ENCODE results near the gene PTTG1IP. TPM values are rescaled to one million over a fixed set of nuclear protein-coding genes. Genes with fewer than 3 reads are reported as not detected.

PTTG1IP gene
- total and polyA plus RNA-seq, 2 of the 13 experiments (the other 11 are each of a cell fraction or from before 2014, with no cell fraction given), result 161 to 700 TPM

DNA sequence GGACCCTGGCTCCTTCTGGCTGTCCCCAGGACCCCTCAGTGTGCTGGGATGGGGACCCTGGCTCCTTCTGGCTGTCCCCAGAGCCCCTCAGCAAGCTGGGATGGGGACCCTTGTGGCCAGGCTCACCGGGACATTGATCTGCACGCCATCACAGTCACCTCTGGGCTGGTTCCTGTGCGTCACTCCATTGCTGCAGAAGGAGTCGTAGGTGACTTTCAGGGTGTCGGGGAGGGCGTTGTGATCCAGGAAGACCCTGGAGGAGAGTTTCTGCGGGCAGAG is 19.7 kb upstream of the PTTG1IP start:
- CTCF ChIA-PET (ENCODE audit: low intra/inter-chr PET ratio, low total read pairs), result interaction anchor here (1.2 to 1.5 kb wide), 3 partner anchors 17 to 40 kb away, joined by 3 to 8 read pairs (median 6); no protein-coding TSS in a partner anchor
- intact Hi-C loops (cut with micrococcal nuclease; ENCODE audit: unreplicated experiment), result loop anchor here (5.0 kb wide), 1 partner anchor 91 kb away; the partner anchor contains the start of gene UBE2G2
- WGBS (ENCODE audit: low lambda C conversion rate), result 95% methylated on average over 3 of the region's 7 CpGs

DNA sequence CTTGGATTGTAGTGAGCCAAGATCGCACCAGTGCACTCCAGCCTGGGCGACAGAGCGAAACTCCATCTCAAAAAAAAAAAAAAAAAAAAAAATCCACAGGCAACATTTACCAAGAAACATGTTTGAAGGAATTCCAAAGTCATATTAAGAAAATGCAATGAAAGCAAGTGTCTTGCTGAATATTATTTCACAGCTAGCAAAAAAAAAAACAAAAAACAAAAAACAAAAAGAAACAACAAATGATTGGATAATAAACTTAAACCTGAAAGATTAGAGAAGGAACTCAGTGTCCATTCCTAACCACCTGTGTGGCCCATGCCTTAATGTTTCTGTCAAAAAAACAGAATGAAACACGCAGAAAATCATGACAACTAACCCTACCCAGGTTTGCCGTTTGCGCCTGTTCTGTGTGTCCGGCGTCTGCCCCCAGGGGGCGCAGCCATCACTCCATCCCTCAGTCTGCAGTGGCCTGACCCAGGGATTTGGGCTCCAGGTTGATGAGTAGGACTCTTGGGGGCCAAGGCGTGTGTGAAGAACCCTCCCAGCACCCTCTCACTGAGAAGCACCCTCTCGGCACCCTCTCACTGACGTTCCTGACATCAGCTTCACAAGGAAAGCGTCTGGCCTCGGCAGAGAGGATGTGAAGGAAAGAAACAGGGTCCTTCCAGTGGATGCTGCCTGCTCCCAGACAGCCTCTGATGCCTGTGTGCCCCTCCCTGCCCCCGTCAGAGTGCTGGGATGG is 19.2 kb upstream of the PTTG1IP start:
- no peak overlapping the region for H2AFZ ChIP-seq (ENCODE audit: low read length)
- FAIRE-seq, result peak; percentile 64
- no peak overlapping the region for H3K4me2 ChIP-seq (ENCODE audit: low read depth, low read length)
- CTCF ChIA-PET (ENCODE audit: low intra/inter-chr PET ratio, low total read pairs), result interaction anchor here (1.2 to 1.5 kb wide), 3 partner anchors 17 to 40 kb away, joined by 3 to 8 read pairs (median 6); no protein-coding TSS in a partner anchor
- 38% methylated on average over 9 of the region's 15 CpGs for WGBS (ENCODE audit: low lambda C conversion rate)
- H3K27me3 ChIP-seq (ENCODE audit: control insufficient read depth in 1 of 2, insufficient read depth in 2 of 2, low read length in 2 of 2), result peaks cover 3 to 7% of the 10 kb centered on the region in 2 experiments; a peak in 2 of 5 replicates
- POLR2A ChIA-PET, result interaction anchor here (0.9 kb wide), 1 partner anchor 20 kb away, joined by 3 read pairs; no protein-coding TSS in a partner anchor
- no peaks in the 10 kb centered on the region for H3K9me3 ChIP-seq (ENCODE audit: low read length)
- no peak overlapping the region for H3K9ac ChIP-seq (ENCODE audit: insufficient read depth, low read depth, low read length)
- H3K36me3 ChIP-seq (replicated peaks in 1 of 2; ENCODE audit: control insufficient read depth in 1 of 2, insufficient read depth in 2 of 2, low read length in 2 of 2), result no peaks in the 10 kb centered on the region
- DNase-seq (ENCODE audit: low spot score), result no peak
- no peak overlapping the region for H3K27ac ChIP-seq (ENCODE audit: extremely low read length, insufficient read depth, low read length)
- H3K79me2 ChIP-seq (ENCODE audit: insufficient read depth, low read length), result no peaks in the 10 kb centered on the region
- intact Hi-C loops (cut with micrococcal nuclease; ENCODE audit: unreplicated experiment), result loop anchor here (1.0 to 5.0 kb wide), 2 partner anchors 15 to 90 kb away; partner anchors contain the start of gene UBE2G2
- no TSS peak for BruUV-seq (replicated peaks)
- no peak overlapping the region for H3K4me3 ChIP-seq (replicated peaks in 1 of 3; ENCODE audit: insufficient read depth in 1 of 3, low read depth in 2 of 3, low read length in 3 of 3)
- H3K4me1 ChIP-seq (ENCODE audit: insufficient read depth, low read length), result peaks cover 74% of the 10 kb centered on the region
- ATAC-seq, result peak; percentile 67
- in situ Hi-C loops (cut with HindIII; ENCODE audit: extremely low pct_ligation_motif_present, low pct_unique_long_range_greater_than_20kb), result no loop called here
- no peaks in the 10 kb centered on the region for H4K20me1 ChIP-seq (ENCODE audit: insufficient read depth, low read length)
- TF ChIP-seq IRF2 (CRISPR knock-in tag; IDR thresholded peaks at IDR 0.05) (no peak), MAFG (CRISPR knock-in tag; IDR thresholded peaks at IDR 0.05) (no peak), SMC3 (IDR thresholded peaks at IDR 0.05; ENCODE audit: low read length) (peak; percentile 52), GATAD1 (CRISPR knock-in tag; IDR thresholded peaks at IDR 0.05) (0 out of 2 replicates have a peak, but pooled peaks have one; percentile 27), ZNF260 (CRISPR knock-in tag; IDR thresholded peaks at IDR 0.05; ENCODE audit: borderline replicate concordance, low read depth) (no peak), YEATS2 (CRISPR knock-in tag; IDR thresholded peaks at IDR 0.05; ENCODE audit: borderline replicate concordance) (peak; percentile 34; the same call in 1 of the 2 replicates), ZNF572 (CRISPR knock-in tag; IDR thresholded peaks at IDR 0.05) (0 out of 2 replicates have a peak, but pooled peaks have one; percentile 21)
- TF ChIP-seq, protein P1, sequence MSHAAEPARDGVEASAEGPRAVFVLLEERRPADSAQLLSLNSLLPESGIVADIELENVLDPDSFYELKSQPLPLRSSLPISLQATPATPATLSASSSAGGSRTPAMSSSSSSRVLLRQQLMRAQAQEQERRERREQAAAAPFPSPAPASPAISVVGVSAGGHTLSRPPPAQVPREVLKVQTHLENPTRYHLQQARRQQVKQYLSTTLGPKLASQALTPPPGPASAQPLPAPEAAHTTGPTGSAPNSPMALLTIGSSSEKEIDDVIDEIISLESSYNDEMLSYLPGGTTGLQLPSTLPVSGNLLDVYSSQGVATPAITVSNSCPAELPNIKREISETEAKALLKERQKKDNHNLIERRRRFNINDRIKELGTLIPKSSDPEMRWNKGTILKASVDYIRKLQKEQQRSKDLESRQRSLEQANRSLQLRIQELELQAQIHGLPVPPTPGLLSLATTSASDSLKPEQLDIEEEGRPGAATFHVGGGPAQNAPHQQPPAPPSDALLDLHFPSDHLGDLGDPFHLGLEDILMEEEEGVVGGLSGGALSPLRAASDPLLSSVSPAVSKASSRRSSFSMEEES (CRISPR knock-in tag; IDR thresholded peaks at IDR 0.05), result no peak

More for the DNA sequence above, 19.7 kb upstream of the PTTG1IP start:
- H3K4me2 ChIP-seq (ENCODE audit: low read depth, low read length), result no peak overlapping the region
- no peak for DNase-seq (ENCODE audit: low spot score)
- POLR2A ChIA-PET, result interaction anchor here (0.6 kb wide), 1 partner anchor 34 kb away, joined by 3 read pairs; no protein-coding TSS in a partner anchor
- no peaks in the 10 kb centered on the region for H3K79me2 ChIP-seq (ENCODE audit: insufficient read depth, low read length)
- H4K20me1 ChIP-seq (ENCODE audit: insufficient read depth, low read length), result no peaks in the 10 kb centered on the region
- no peak overlapping the region for H2AFZ ChIP-seq (ENCODE audit: low read length)
- no peaks in the 10 kb centered on the region for H3K36me3 ChIP-seq (replicated peaks in 1 of 2; ENCODE audit: control insufficient read depth in 1 of 2, insufficient read depth in 2 of 2, low read length in 2 of 2)
- TF ChIP-seq NONO (IDR thresholded peaks at IDR 0.05) (no peak), NONO (CRISPR knock-in tag; conservative IDR thresholded peaks at IDR 0.05) (0 out of 2 replicates have a peak, but pooled peaks have one; percentile 45), BRD4 (CRISPR knock-in tag; IDR thresholded peaks at IDR 0.05) (no peak), KDM2A (CRISPR knock-in tag; IDR thresholded peaks at IDR 0.05; ENCODE audit: borderline replicate concordance, low read depth) (peak; percentile 4; the same call in 1 of the 2 replicates)
- TF ChIP-seq, protein P2, sequence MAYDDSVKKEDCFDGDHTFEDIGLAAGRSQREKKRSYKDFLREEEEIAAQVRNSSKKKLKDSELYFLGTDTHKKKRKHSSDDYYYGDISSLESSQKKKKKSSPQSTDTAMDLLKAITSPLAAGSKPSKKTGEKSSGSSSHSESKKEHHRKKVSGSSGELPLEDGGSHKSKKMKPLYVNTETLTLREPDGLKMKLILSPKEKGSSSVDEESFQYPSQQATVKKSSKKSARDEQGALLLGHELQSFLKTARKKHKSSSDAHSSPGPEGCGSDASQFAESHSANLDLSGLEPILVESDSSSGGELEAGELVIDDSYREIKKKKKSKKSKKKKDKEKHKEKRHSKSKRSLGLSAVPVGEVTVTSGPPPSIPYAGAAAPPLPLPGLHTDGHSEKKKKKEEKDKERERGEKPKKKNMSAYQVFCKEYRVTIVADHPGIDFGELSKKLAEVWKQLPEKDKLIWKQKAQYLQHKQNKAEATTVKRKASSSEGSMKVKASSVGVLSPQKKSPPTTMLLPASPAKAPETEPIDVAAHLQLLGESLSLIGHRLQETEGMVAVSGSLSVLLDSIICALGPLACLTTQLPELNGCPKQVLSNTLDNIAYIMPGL (CRISPR knock-in tag; IDR thresholded peaks at IDR 0.05; ENCODE audit: borderline replicate concordance in 1 of 2, low read depth in 1 of 2), result peak in 1 of 2 experiments; percentile 12; a peak in 1 of 4 replicates
- no peak for FAIRE-seq
- no peak overlapping the region for H3K9ac ChIP-seq (ENCODE audit: insufficient read depth, low read depth, low read length)
- no TSS peak for BruUV-seq (replicated peaks)
- peak; percentile 3; the same call in 2 of the 3 replicates for ATAC-seq
- in situ Hi-C loops (cut with HindIII; ENCODE audit: extremely low pct_ligation_motif_present, low pct_unique_long_range_greater_than_20kb), result no loop called here
- no peaks in the 10 kb centered on the region for H3K9me3 ChIP-seq (ENCODE audit: low read length)
- peaks cover 3 to 7% of the 10 kb centered on the region in 2 experiments; a peak in 2 of 5 replicates for H3K27me3 ChIP-seq (ENCODE audit: control insufficient read depth in 1 of 2, insufficient read depth in 2 of 2, low read length in 2 of 2)
- peaks cover 74% of the 10 kb centered on the region for H3K4me1 ChIP-seq (ENCODE audit: insufficient read depth, low read length)
- H3K4me3 ChIP-seq (replicated peaks in 1 of 3; ENCODE audit: insufficient read depth in 1 of 3, low read depth in 2 of 3, low read length in 3 of 3), result no peak overlapping the region
- H3K27ac ChIP-seq (ENCODE audit: extremely low read length, insufficient read depth, low read length), result no peak overlapping the region

All from HepG2 (cell line).